ENCODE results near the gene CCDC77. TPM values are rescaled to one million over a fixed set of nuclear protein-coding genes. Genes with fewer than 3 reads are reported as not detected.

CCDC77 gene
- total RNA-seq, 2 experiments from 2014 or later: 5.3 to 7.8 TPM

DNA sequence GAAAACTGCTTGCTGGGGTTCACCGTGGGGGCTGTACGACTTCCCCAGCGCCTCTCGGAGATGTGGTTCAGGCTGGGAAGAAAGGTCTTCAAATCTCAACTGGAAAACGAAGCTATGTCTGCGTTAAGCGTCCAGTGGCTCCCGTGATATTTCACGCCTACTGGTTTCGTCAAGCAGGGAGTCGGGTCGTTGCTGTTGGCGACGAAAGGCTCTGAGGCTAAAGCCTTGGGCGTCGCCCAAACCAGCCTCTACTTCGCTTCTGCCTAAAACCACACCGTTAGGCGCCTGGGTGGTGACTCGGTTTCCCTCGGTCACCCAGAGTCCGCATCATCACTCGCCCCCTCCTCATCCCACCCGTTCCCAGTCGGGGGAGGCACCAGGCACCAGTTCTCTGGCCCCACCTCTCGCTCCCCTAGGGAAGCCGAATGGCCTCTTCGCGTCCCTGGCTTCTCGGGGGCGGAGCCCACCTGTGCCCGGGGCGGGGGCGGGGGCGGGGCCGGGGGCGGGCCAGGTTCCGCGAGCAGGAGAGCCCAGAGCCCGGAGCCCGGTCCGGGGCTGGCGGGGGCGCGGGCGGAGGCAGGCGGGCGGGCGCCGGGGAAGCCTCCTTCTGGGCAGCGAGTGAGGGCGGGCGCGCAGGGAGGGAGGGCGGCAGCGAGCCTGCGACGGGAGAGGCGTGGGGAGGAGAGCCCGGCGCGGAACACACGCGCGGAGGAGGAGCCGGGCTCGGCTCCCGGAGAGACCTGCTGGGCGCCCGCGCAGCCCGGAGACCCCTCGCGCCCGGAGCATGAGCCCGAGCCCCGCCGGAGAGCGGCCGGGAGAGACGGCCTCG, 58.2 kb downstream of the CCDC77 start, which contains the start of gene B4GALNT3:
Gene B4GALNT3 (plus strand): TSS at position 510 of the 829 bp plus-strand sequence. CDS start 438 bp downstream, outside the sequence.
- H3K4me3 Mint-ChIP-seq: peak within 1 kb of the TSS; percentile 84
- no peak within 1 kb of the TSS for H3K27ac Mint-ChIP-seq
- Histone ChIP-seq H3K27me3 (ENCODE audit: control insufficient read depth in 1 of 2, insufficient read depth in 2 of 2, low read length in 2 of 2) (peaks cover 4 to 7% of the 10 kb centered on the region in 2 experiments), H3K27ac (ENCODE audit: low read depth in 1 of 2, low read length in 2 of 2) (no peak within 1 kb of the TSS), H3K9me3 (ENCODE audit: control insufficient read depth in 1 of 2, insufficient read depth in 1 of 2, low read length in 2 of 2) (no peaks in the 10 kb centered on the region), H3K36me3 (ENCODE audit: insufficient read depth, low read length) (no peaks in the 10 kb centered on the region), H3K4me3 (ENCODE audit: low read length) (peak within 1 kb of the TSS; percentile 63), H3K4me1 (ENCODE audit: insufficient read depth, low read length) (peaks cover 21% of the 10 kb centered on the region)
- H3K9me3 Mint-ChIP-seq: no peaks in the 10 kb centered on the region
- no peak for TF ChIP-seq CTCF (IDR thresholded peaks at IDR 0.05)
- peaks cover 20% of the 10 kb centered on the region for H3K4me1 Mint-ChIP-seq (ENCODE audit: low read depth)
- ATAC-seq (ENCODE audit: poor library complexity) (peak; percentile 64), DNase-seq (peak in 13 of 14 experiments; percentile 6 to 78 (median 28))
- POLR2A ChIA-PET: no interaction called here
- no peaks in the 10 kb centered on the region for H3K36me3 Mint-ChIP-seq (ENCODE audit: low read depth)
- CTCF ChIA-PET: interaction anchor here (1.1 kb wide), 1 partner anchor 88 kb away, joined by 3 read pairs; no protein-coding TSS in a partner anchor
- peaks cover 4% of the 10 kb centered on the region for H3K27me3 Mint-ChIP-seq
- intact Hi-C loops (cut with DNase I, micrococcal nuclease): loop anchor here (2.0 to 10.0 kb wide), 3 partner anchors 79 to 495 kb away; no protein-coding TSS in a partner anchor

- POLR2A ChIA-PET: no interaction called here
Observed at GRCh38 chr12:460261-461230, 59.1 kb downstream of the CCDC77 start.

More at GRCh38 chr12:460261-461230, 59.1 kb downstream of the CCDC77 start:
- Mint-ChIP-seq H3K4me1 (ENCODE audit: low read depth) (peaks cover 20% of the 10 kb centered on the region), H3K27ac (no peak overlapping the region), H3K27me3 (peaks cover 4% of the 10 kb centered on the region), H3K4me3 (peak overlapping the region; percentile 84), H3K36me3 (ENCODE audit: low read depth) (no peaks in the 10 kb centered on the region), H3K9me3 (no peaks in the 10 kb centered on the region)
- DNase-seq (peak in 13 of 14 experiments; percentile 4 to 75 (median 22)), ATAC-seq (ENCODE audit: poor library complexity) (peak; percentile 64)
- CTCF ChIA-PET: interaction anchor here (1.1 to 1.9 kb wide), 2 partner anchors 87 to 116 kb away, joined by 3 to 5 read pairs; no protein-coding TSS in a partner anchor
- intact Hi-C loops (cut with DNase I, micrococcal nuclease): no loop called here
- Histone ChIP-seq H3K4me1 (ENCODE audit: insufficient read depth, low read length) (peaks cover 21% of the 10 kb centered on the region), H3K27me3 (ENCODE audit: control insufficient read depth in 1 of 2, insufficient read depth in 2 of 2, low read length in 2 of 2) (peaks cover 4 to 7% of the 10 kb centered on the region in 2 experiments), H3K27ac (ENCODE audit: low read depth in 1 of 2, low read length in 2 of 2) (no peak overlapping the region), H3K9me3 (ENCODE audit: control insufficient read depth in 1 of 2, insufficient read depth in 1 of 2, low read length in 2 of 2) (no peaks in the 10 kb centered on the region), H3K4me3 (ENCODE audit: low read length) (peak overlapping the region; percentile 52), H3K36me3 (ENCODE audit: insufficient read depth, low read length) (no peaks in the 10 kb centered on the region)
- TF ChIP-seq CTCF (IDR thresholded peaks at IDR 0.05): no peak
